ENCODE measurements around the gene OXTR.

OXTR gene

GRCh38 chr3:8767667-8768363 is 1.6 kb downstream of the OXTR start:
- DNase-seq (ENCODE audit: low spot score): no peak

GRCh38 chr3:8767256-8767666 is 2.2 kb downstream of the OXTR start:
- DNase-seq (ENCODE audit: low spot score): no peak

GRCh38 chr3:8766148-8766547 is 3.3 kb downstream of the OXTR start:
- DNase-seq (ENCODE audit: low spot score): no peak

GRCh38 chr3:8765528-8765927 is 3.9 kb downstream of the OXTR start:
- no peak for DNase-seq (ENCODE audit: low spot score)

GRCh38 chr3:8764528-8764927 is 4.9 kb downstream of the OXTR start:
- no peak for DNase-seq (ENCODE audit: low spot score)

- DNase-seq (ENCODE audit: low spot score): no peak
These were observed 6.6 kb downstream of the OXTR start for GRCh38 chr3:8762607-8763377.

GRCh38 chr3:8761866-8762265 is 7.5 kb downstream of the OXTR start:
- DNase-seq (ENCODE audit: low spot score): no peak

GRCh38 chr3:8760506-8760905 is 8.9 kb downstream of the OXTR start:
- DNase-seq (ENCODE audit: low spot score): no peak

- no peak for DNase-seq (ENCODE audit: low spot score)
These were observed 9.3 kb downstream of the OXTR start for GRCh38 chr3:8760091-8760490.

GRCh38 chr3:8759038-8759707 is 10.2 kb downstream of the OXTR start:
- no peak for DNase-seq (ENCODE audit: low spot score)

GRCh38 chr3:8757551-8758518 is 11.6 kb downstream of the OXTR start:
- no peak for DNase-seq (ENCODE audit: low spot score)

GRCh38 chr3:8756671-8757070 is 12.7 kb downstream of the OXTR start:
- no peak for DNase-seq (ENCODE audit: low spot score)

- no peak for DNase-seq (ENCODE audit: low spot score)
These were observed 13.7 kb downstream of the OXTR start for GRCh38 chr3:8755564-8756237.

- no peak for DNase-seq (ENCODE audit: low spot score)
These were observed 14.3 kb downstream of the OXTR start for GRCh38 chr3:8755097-8755496.

GRCh38 chr3:8752832-8753231 is 16.6 kb downstream of the OXTR start:
- no peak for DNase-seq (ENCODE audit: low spot score)

- no peak for DNase-seq (ENCODE audit: low spot score)
These were observed 20.1 kb downstream of the OXTR start for GRCh38 chr3:8749316-8749715.

GRCh38 chr3:8746780-8747345 is 22.6 kb downstream of the OXTR start:
- no peak for DNase-seq (ENCODE audit: low spot score)

GRCh38 chr3:8745619-8746370 is 23.6 kb downstream of the OXTR start:
- no peak for DNase-seq (ENCODE audit: low spot score)

GRCh38 chr3:8743911-8744310 is 25.5 kb downstream of the OXTR start:
- no peak for DNase-seq (ENCODE audit: low spot score)

GRCh38 chr3:8743021-8743601 is 26.3 kb downstream of the OXTR start:
- DNase-seq (ENCODE audit: low spot score): no peak
